Tibial nerve (tissue), 4 donors: ENCODE measurements around the gene HSPB9. TPM values are rescaled to one million over a fixed set of nuclear protein-coding genes. Genes with fewer than 3 reads are reported as not detected.

Experiments
- DNase-seq, 2 donors: peaks; one replicate each; pipeline ENCODE4 v3.0.0-alpha.2; 2019; ENCODE audit warnings: low spot score in 2 of 2
- H3K27ac ChIP-seq, 4 donors: fragments of 200-600 bp; sonication (generic) in 3 of 4; one replicate each; pipeline ENCODE4 v1.5.1; 2017 to 2019; ENCODE audit warnings: mild to moderate bottlenecking in 1 of 4
- H3K27me3 ChIP-seq, 2 donors: fragments of 200-600 bp; sonication (generic) in 1 of 2; one replicate each; pipeline versions ENCODE4 v1.5.1 to v1.6.0; 2017 to 2019
- H3K36me3 ChIP-seq, 3 donors: fragments of 200-600 bp; sonication (generic); one replicate each; pipeline ENCODE4 v1.5.1; 2018 to 2019
- H3K4me1 ChIP-seq, 4 donors: fragments of 200-600 bp; sonication (generic) in 3 of 4; one replicate each; pipeline ENCODE4 v1.5.1; 2017 to 2019
- H3K4me3 ChIP-seq, 4 donors: fragments of 200-600 bp; sonication (generic) in 3 of 4; one replicate each; pipeline ENCODE4 v1.5.1; 2017 to 2019; ENCODE audit warnings: mild to moderate bottlenecking in 1 of 4, moderate library complexity in 1 of 4
- H3K9me3 ChIP-seq, 4 donors: fragments of 200-600 bp; sonication (generic) in 3 of 4; one replicate each; pipeline ENCODE4 v1.5.1; 2017 to 2019
- EP300 ChIP-seq, 2 donors: sonication (generic); formaldehyde crosslinking; IDR thresholded peaks; one replicate each; pipeline ENCODE4 v1.6.1; 2017; ENCODE audit warnings: antibody characterized with exemption in 2 of 2, mild to moderate bottlenecking in 1 of 2
- POLR2A ChIP-seq, 2 donors: fragments of 450-650 bp; IDR thresholded peaks; one replicate each; pipeline ENCODE4 v1.6.1; 2017; ENCODE audit warnings: antibody characterized with exemption in 2 of 2, mild to moderate bottlenecking in 2 of 2, moderate library complexity in 2 of 2
- WGBS, 2 donors: methylation state at CpG; one replicate each; pipeline ENCODE4 v1.1.5; 2018; 5-methylcytosine and 5-hydroxymethylcytosine counted together
- total RNA-seq, 4 donors: library from RNA; depleted of rRNA; stranded (reverse); fragments of >200 nt; gene quantifications; one replicate each; pipeline ENCODE4 v1.1.0, GENCODE V29; 2016
- TF ChIP-seq, protein P1 (sequence below), 5 experiments: fragments of 200-600 bp in 3 of 5; fragments of 450-650 bp in 2 of 5; sonication (generic) in 3 of 5; IDR thresholded peaks; one replicate each; pipeline ENCODE4 v1.5.1; 2016 to 2019; ENCODE audit warnings: antibody characterized with exemption in 5 of 5, mild to moderate bottlenecking in 3 of 5, moderate library complexity in 2 of 5

Gene HSPB9
- total RNA-seq = under 1 TPM in 1 of 4 donors, not detected in 3; 0.22 TPM

- Histone ChIP-seq H3K36me3 (peaks cover 0 to 60% (median 3%) of the 10 kb centered on the region in 3 donors), H3K27ac (peak within 1 kb of the TSS in 2 of 4 donors; percentile 51 to 83), H3K4me1 (peaks cover 0 to 35% (median 14%) of the 10 kb centered on the region in 4 donors), H3K27me3 (no peaks in the 10 kb centered on the region), H3K9me3 (no peaks in the 10 kb centered on the region), H3K4me3 (peak within 1 kb of the TSS in 1 of 4 donors; percentile 18)
- 71 to 72% methylated on average over 37 to 51 of the region's 61 CpGs for WGBS, 2 donors
- no peak for TF ChIP-seq POLR2A (IDR thresholded peaks at IDR 0.05)
- TF ChIP-seq EP300 (IDR thresholded peaks at IDR 0.05) = no peak
- TF ChIP-seq, protein P1, sequence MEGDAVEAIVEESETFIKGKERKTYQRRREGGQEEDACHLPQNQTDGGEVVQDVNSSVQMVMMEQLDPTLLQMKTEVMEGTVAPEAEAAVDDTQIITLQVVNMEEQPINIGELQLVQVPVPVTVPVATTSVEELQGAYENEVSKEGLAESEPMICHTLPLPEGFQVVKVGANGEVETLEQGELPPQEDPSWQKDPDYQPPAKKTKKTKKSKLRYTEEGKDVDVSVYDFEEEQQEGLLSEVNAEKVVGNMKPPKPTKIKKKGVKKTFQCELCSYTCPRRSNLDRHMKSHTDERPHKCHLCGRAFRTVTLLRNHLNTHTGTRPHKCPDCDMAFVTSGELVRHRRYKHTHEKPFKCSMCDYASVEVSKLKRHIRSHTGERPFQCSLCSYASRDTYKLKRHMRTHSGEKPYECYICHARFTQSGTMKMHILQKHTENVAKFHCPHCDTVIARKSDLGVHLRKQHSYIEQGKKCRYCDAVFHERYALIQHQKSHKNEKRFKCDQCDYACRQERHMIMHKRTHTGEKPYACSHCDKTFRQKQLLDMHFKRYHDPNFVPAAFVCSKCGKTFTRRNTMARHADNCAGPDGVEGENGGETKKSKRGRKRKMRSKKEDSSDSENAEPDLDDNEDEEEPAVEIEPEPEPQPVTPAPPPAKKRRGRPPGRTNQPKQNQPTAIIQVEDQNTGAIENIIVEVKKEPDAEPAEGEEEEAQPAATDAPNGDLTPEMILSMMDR (IDR thresholded peaks at IDR 0.05) = no peak
- DNase-seq = no peak
Observed at GRCh38 chr17:42122371-42123303, at the start of gene HSPB9. Gene HSPB9 (plus strand): TSS chr17:42122804. CDS start chr17:42122851, 47 bp downstream.

- H3K36me3 ChIP-seq = no peaks in the 10 kb centered on the region
- TF ChIP-seq POLR2A (IDR thresholded peaks at IDR 0.05) (no peak), EP300 (IDR thresholded peaks at IDR 0.05) (no peak)
- TF ChIP-seq, protein P1 (IDR thresholded peaks at IDR 0.05) = no peak
- no peak for DNase-seq
- no peak overlapping the region for H3K27ac ChIP-seq
- no peaks in the 10 kb centered on the region for H3K9me3 ChIP-seq
- peaks cover 0 to 13% (median 5%) of the 10 kb centered on the region in 4 donors for H3K4me1 ChIP-seq
- 75 to 81% methylated on average over 6 of the region's 6 CpGs for WGBS, 2 donors
- H3K27me3 ChIP-seq = peaks cover 0 to 32% of the 10 kb centered on the region in 2 donors
- H3K4me3 ChIP-seq = no peak overlapping the region
Observed at GRCh38 chr17:42075789-42076188, 46.8 kb upstream of the HSPB9 start.

- no peak for TF ChIP-seq POLR2A (IDR thresholded peaks at IDR 0.05)
- no peak for TF ChIP-seq EP300 (IDR thresholded peaks at IDR 0.05)
- TF ChIP-seq, protein P1 (IDR thresholded peaks at IDR 0.05) = no peak
- H3K4me3 ChIP-seq = no peak overlapping the region
- 82 to 83% methylated on average over 4 of the region's 4 CpGs for WGBS, 2 donors
- no peak overlapping the region for H3K27ac ChIP-seq
- DNase-seq = no peak
- H3K27me3 ChIP-seq = peaks cover 0 to 20% of the 10 kb centered on the region in 2 donors
- no peaks in the 10 kb centered on the region for H3K9me3 ChIP-seq
- H3K36me3 ChIP-seq = no peaks in the 10 kb centered on the region
- peaks cover 0 to 9% (median 4%) of the 10 kb centered on the region in 4 donors for H3K4me1 ChIP-seq
Observed at GRCh38 chr17:42076797-42077559, 45.6 kb upstream of the HSPB9 start.

- Histone ChIP-seq H3K36me3 (no peaks in the 10 kb centered on the region), H3K4me3 (no peak overlapping the region), H3K4me1 (peaks cover 0 to 2% (median under 1%) of the 10 kb centered on the region in 4 donors), H3K27ac (no peak overlapping the region), H3K27me3 (peaks cover 0 to 12% of the 10 kb centered on the region in 2 donors), H3K9me3 (no peaks in the 10 kb centered on the region)
- TF ChIP-seq, protein P1 (IDR thresholded peaks at IDR 0.05) = no peak
- no peak for TF ChIP-seq POLR2A (IDR thresholded peaks at IDR 0.05)
- WGBS, 2 donors = 75 to 87% methylated on average over 5 of the region's 5 CpGs
- DNase-seq = no peak
Observed at GRCh38 chr17:42077755-42078154, 44.8 kb upstream of the HSPB9 start.
